ENCODE data around the gene PIGH. TPM values are rescaled to one million over a fixed set of nuclear protein-coding genes. Genes with fewer than 3 reads are reported as not detected.
"Not testable (repeated sequence)": the region's sequence is repeated elsewhere in the genome, so short reads cannot be mapped to it uniquely, and the experiment has no call there.

The PIGH gene
- total and polyA plus RNA-seq, 4 donors, result 21.1 to 37.4 (median 32.8) TPM

- peak within 1 kb of the TSS; percentile 70 for H3K27ac ChIP-seq (ENCODE audit: low read depth, low read length)
- under 1% methylated on average over 62 of the region's 62 CpGs for WGBS (ENCODE audit: insufficient coverage)
Observed at GRCh38 chr14:67619446-67620216, 19.6 kb upstream of the PIGH start, which contains the start of gene ARG2. Gene ARG2 (plus strand): TSS chr14:67619920. CDS start chr14:67619978, 58 bp downstream.

GRCh38 chr14:67618617-67619063 is 18.6 kb upstream of the PIGH start:
- H3K4me3 ChIP-seq (ENCODE audit: low read depth, low read length), result no peak overlapping the region
- no peaks in the 10 kb centered on the region for H3K36me3 ChIP-seq (ENCODE audit: control insufficient read depth, insufficient read depth, low read length)
- no peaks in the 10 kb centered on the region for H3K27me3 ChIP-seq (ENCODE audit: control insufficient read depth, insufficient read depth, low read length)
- no peak overlapping the region for H3K27ac ChIP-seq (ENCODE audit: low read depth, low read length)
- peaks cover 5% of the 10 kb centered on the region for H3K4me1 ChIP-seq (ENCODE audit: control insufficient read depth, insufficient read depth, low read length)
- peak in 5 of 6 donors; percentile 20 to 87 (median 50) for DNase-seq (ENCODE audit: low read depth in 4 of 6, low spot score in 6 of 6)
- H3K9me3 ChIP-seq (ENCODE audit: control insufficient read depth, insufficient read depth, low read length), result no peaks in the 10 kb centered on the region

More at GRCh38 chr14:67619446-67620216, 19.6 kb upstream of the PIGH start, which contains the start of gene ARG2:
- Histone ChIP-seq H3K4me1 (ENCODE audit: control insufficient read depth, insufficient read depth, low read length) (peaks cover 5% of the 10 kb centered on the region), H3K9me3 (ENCODE audit: control insufficient read depth, insufficient read depth, low read length) (no peaks in the 10 kb centered on the region), H3K27me3 (ENCODE audit: control insufficient read depth, insufficient read depth, low read length) (no peaks in the 10 kb centered on the region), H3K36me3 (ENCODE audit: control insufficient read depth, insufficient read depth, low read length) (no peaks in the 10 kb centered on the region), H3K4me3 (ENCODE audit: low read depth, low read length) (peak within 1 kb of the TSS; percentile 81)
- DNase-seq (ENCODE audit: low read depth in 4 of 6, low spot score in 6 of 6), result peak; percentile 71 to 98 (median 83)

- no CpG with 5 or more reads among the region's 1 CpG for WGBS (ENCODE audit: insufficient coverage)
- no peaks in the 10 kb centered on the region for H3K36me3 ChIP-seq (ENCODE audit: control insufficient read depth, insufficient read depth, low read length)
- H3K27ac ChIP-seq (ENCODE audit: low read depth, low read length), result no peak overlapping the region
- no peaks in the 10 kb centered on the region for H3K27me3 ChIP-seq (ENCODE audit: control insufficient read depth, insufficient read depth, low read length)
- H3K4me3 ChIP-seq (ENCODE audit: low read depth, low read length), result no peak overlapping the region
- no peaks in the 10 kb centered on the region for H3K4me1 ChIP-seq (ENCODE audit: control insufficient read depth, insufficient read depth, low read length)
- DNase-seq (ENCODE audit: low read depth in 4 of 6, low spot score in 6 of 6), result no peak
- no peaks in the 10 kb centered on the region for H3K9me3 ChIP-seq (ENCODE audit: control insufficient read depth, insufficient read depth, low read length)
Observed at GRCh38 chr14:67610491-67610890, 10.4 kb upstream of the PIGH start.

DNA sequence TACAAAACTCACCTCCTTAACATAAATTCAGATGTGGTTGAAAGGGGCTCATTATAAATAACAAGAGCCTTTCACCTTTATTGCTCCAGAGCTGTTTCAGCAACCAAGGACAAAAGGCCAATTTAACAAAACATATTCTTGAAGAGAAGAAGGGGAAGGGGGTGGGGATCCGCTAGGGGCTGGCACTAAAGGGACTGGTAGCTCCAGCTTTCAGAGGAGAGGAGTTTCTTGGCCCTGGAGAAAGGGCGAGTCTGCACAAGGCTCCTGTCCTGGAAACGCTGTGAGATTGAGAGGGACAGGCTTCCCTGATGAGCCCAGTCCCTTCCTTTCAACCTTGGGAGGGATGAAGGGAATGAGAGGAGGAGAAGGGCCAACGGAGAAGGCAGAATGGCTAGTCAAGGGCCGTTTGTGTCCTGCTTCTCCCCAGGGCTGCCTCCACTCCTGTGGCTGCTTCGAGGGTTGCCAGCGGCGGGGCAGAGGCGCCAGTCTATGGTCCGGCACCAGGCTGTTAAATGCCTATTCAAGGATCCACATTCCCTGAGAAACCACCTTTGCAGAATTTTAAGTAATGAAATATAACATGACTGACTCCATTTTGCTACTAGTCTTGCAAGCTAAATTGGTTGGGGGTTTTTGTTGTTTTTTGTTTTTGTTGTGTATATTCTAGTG is 9.7 kb upstream of the PIGH start:
- WGBS (ENCODE audit: insufficient coverage), result 77% methylated on average over 4 of the region's 10 CpGs
- H3K9me3 ChIP-seq (ENCODE audit: control insufficient read depth, insufficient read depth, low read length), result no peaks in the 10 kb centered on the region

DNA sequence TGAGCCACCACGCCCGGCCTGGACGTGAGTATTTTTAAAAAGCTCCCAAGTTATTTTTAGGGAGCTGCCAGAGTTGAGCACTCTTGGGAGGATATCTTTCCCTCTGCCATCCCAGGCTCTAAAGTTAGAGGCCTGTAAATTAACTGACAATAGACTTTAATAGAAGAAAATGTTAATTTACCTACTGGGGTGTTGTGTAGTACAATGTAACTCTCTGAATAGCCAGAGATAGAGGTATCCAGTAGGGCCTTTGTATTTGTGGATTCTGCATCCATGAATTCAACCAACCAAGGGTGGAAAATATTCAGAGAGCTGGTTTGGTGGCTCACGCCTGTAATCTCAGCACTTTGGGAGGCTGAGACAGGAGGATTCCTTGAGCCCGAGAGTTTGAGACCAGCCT is 7.6 kb upstream of the PIGH start:
- DNase-seq (ENCODE audit: low read depth in 4 of 6, low spot score in 6 of 6), result no peak
- no peak overlapping the region for H3K4me3 ChIP-seq (ENCODE audit: low read depth, low read length)
- 100% methylated on average over 3 of the region's 5 CpGs for WGBS (ENCODE audit: insufficient coverage)
- H3K9me3 ChIP-seq (ENCODE audit: control insufficient read depth, insufficient read depth, low read length), result no peaks in the 10 kb centered on the region
- no peak overlapping the region for H3K27ac ChIP-seq (ENCODE audit: low read depth, low read length)
- H3K36me3 ChIP-seq (ENCODE audit: control insufficient read depth, insufficient read depth, low read length), result no peaks in the 10 kb centered on the region
- H3K27me3 ChIP-seq (ENCODE audit: control insufficient read depth, insufficient read depth, low read length), result no peaks in the 10 kb centered on the region
- no peaks in the 10 kb centered on the region for H3K4me1 ChIP-seq (ENCODE audit: control insufficient read depth, insufficient read depth, low read length)

More for the DNA sequence above, 9.7 kb upstream of the PIGH start:
- Histone ChIP-seq H3K27ac (ENCODE audit: low read depth, low read length) (no peak overlapping the region), H3K36me3 (ENCODE audit: control insufficient read depth, insufficient read depth, low read length) (no peaks in the 10 kb centered on the region), H3K4me3 (ENCODE audit: low read depth, low read length) (no peak overlapping the region), H3K4me1 (ENCODE audit: control insufficient read depth, insufficient read depth, low read length) (no peaks in the 10 kb centered on the region), H3K27me3 (ENCODE audit: control insufficient read depth, insufficient read depth, low read length) (no peaks in the 10 kb centered on the region)
- DNase-seq (ENCODE audit: low read depth in 4 of 6, low spot score in 6 of 6), result no peak

GRCh38 chr14:67602995-67603545 is 3.0 kb upstream of the PIGH start:
- H3K4me3 ChIP-seq (ENCODE audit: low read depth, low read length), result no peak overlapping the region
- no peaks in the 10 kb centered on the region for H3K27me3 ChIP-seq (ENCODE audit: control insufficient read depth, insufficient read depth, low read length)
- H3K9me3 ChIP-seq (ENCODE audit: control insufficient read depth, insufficient read depth, low read length), result no peaks in the 10 kb centered on the region
- peaks cover 2% of the 10 kb centered on the region for H3K36me3 ChIP-seq (ENCODE audit: control insufficient read depth, insufficient read depth, low read length)
- no peak for DNase-seq (ENCODE audit: low read depth in 4 of 6, low spot score in 6 of 6)
- WGBS (ENCODE audit: insufficient coverage), result no CpG with 5 or more reads among the region's 5 CpGs
- peaks cover 7% of the 10 kb centered on the region for H3K4me1 ChIP-seq (ENCODE audit: control insufficient read depth, insufficient read depth, low read length)
- H3K27ac ChIP-seq (ENCODE audit: low read depth, low read length), result no peak overlapping the region

- Histone ChIP-seq H3K27me3 (ENCODE audit: control insufficient read depth, insufficient read depth, low read length) (no peaks in the 10 kb centered on the region), H3K27ac (ENCODE audit: low read depth, low read length) (no peak overlapping the region), H3K4me1 (ENCODE audit: control insufficient read depth, insufficient read depth, low read length) (peaks cover 7% of the 10 kb centered on the region), H3K36me3 (ENCODE audit: control insufficient read depth, insufficient read depth, low read length) (peaks cover 2% of the 10 kb centered on the region), H3K9me3 (ENCODE audit: control insufficient read depth, insufficient read depth, low read length) (no peaks in the 10 kb centered on the region), H3K4me3 (ENCODE audit: low read depth, low read length) (no peak overlapping the region)
- no peak for DNase-seq (ENCODE audit: low read depth in 4 of 6, low spot score in 6 of 6)
- WGBS (ENCODE audit: insufficient coverage), result no CpG with 5 or more reads among the region's 7 CpGs
Observed at GRCh38 chr14:67602076-67602475, 2.0 kb upstream of the PIGH start.

DNA sequence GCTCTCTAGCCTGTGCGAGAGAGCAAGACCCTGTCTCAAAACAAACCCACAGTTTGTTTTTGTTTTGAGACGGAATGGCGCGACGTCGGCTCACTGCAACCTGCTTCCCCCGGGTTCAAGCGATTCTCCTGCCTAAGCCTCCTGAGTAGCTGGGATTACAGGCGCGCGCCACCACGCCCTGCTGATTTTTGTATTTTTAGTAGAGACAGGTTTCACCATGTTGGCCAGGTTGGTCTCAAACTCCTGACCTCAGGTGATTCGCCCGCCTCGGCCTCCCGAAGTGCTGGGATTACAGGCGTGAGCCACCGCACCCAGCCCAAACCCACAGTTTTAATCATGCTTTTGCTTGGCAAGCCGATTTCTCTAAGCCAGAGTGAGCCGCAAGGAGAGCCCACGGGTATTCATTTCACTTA is 500 bp upstream of the PIGH start:
- 95% methylated on average over 4 of the region's 21 CpGs for WGBS (ENCODE audit: insufficient coverage)
- H3K36me3 ChIP-seq (ENCODE audit: control insufficient read depth, insufficient read depth, low read length); H3K4me1 ChIP-seq (ENCODE audit: control insufficient read depth, insufficient read depth, low read length); H3K27me3 ChIP-seq (ENCODE audit: control insufficient read depth, insufficient read depth, low read length); H3K9me3 ChIP-seq (ENCODE audit: control insufficient read depth, insufficient read depth, low read length); DNase-seq (ENCODE audit: low read depth in 4 of 6, low spot score in 6 of 6): not testable (repeated sequence)
- Histone ChIP-seq H3K27ac (ENCODE audit: low read depth, low read length) (peak overlapping the region; percentile 89), H3K4me3 (ENCODE audit: low read depth, low read length) (peak overlapping the region; percentile 87)

DNA sequence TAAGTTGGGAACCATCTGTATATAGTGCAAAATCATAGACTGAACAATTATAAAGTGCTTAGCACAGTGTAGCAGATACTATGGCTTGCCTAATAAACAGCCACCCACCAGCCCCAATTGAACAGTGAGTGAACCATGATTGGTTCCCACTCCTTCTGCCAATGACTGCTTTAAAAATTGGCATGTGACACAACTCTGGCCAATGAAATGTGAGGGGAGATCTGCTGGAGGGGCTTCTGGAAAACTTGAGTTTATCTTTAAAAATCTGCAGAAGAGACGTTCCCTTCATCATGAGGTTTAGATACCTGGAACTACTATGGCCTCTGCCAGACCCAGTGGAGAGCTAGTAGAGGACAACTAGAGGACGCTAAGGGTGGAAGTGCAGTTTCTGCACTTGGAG is 4.7 kb downstream of the PIGH start:
- H3K4me1 ChIP-seq (ENCODE audit: control insufficient read depth, insufficient read depth, low read length), result peaks cover 2% of the 10 kb centered on the region
- WGBS (ENCODE audit: insufficient coverage), result 100% methylated on average over 2 of the region's 2 CpGs
- no peaks in the 10 kb centered on the region for H3K27me3 ChIP-seq (ENCODE audit: control insufficient read depth, insufficient read depth, low read length)
- H3K27ac ChIP-seq (ENCODE audit: low read depth, low read length), result no peak overlapping the region
- no peaks in the 10 kb centered on the region for H3K9me3 ChIP-seq (ENCODE audit: control insufficient read depth, insufficient read depth, low read length)
- H3K4me3 ChIP-seq (ENCODE audit: low read depth, low read length), result no peak overlapping the region
- peaks cover 24% of the 10 kb centered on the region for H3K36me3 ChIP-seq (ENCODE audit: control insufficient read depth, insufficient read depth, low read length)
- no peak for DNase-seq (ENCODE audit: low read depth in 4 of 6, low spot score in 6 of 6)

All from spinal cord (tissue), 10 donors.